Stimulated activated CD4-positive, alpha-beta T cell treated with anti-CD3 and anti-CD28 coated beads, TNF-alpha, amount 100 ng/mL, for 4 hours (primary cell): Measurements from ENCODE around the gene SEMA5A.

Source experiments
- DNase-seq, 3 experiments: peaks; one replicate each; pipeline ENCODE4 v3.0.0-alpha.2; 2020; ENCODE audit warnings: low read depth in 3 of 3

SEMA5A gene

GRCh38 chr5:9278921-9279603 is 266.8 kb downstream of the SEMA5A start:
- DNase-seq = no peak

GRCh38 chr5:9269014-9269413 is 276.9 kb downstream of the SEMA5A start:
- no peak for DNase-seq

- DNase-seq = no peak
Measured at GRCh38 chr5:9268226-9268625, 277.6 kb downstream of the SEMA5A start.

GRCh38 chr5:9265441-9266287 is 280.2 kb downstream of the SEMA5A start:
- no peak for DNase-seq

- DNase-seq = no peak
Measured at GRCh38 chr5:9264301-9264700, 281.6 kb downstream of the SEMA5A start.

- DNase-seq = no peak
Measured at GRCh38 chr5:9263656-9264055, 282.2 kb downstream of the SEMA5A start.

- no peak for DNase-seq
Measured at GRCh38 chr5:9251379-9251980, 294.4 kb downstream of the SEMA5A start.

- DNase-seq = no peak
Measured at GRCh38 chr5:9249231-9249630, 296.6 kb downstream of the SEMA5A start.

- no peak for DNase-seq
Measured at GRCh38 chr5:9245071-9245470, 300.8 kb downstream of the SEMA5A start.

- DNase-seq = no peak
Measured at GRCh38 chr5:9244417-9244816, 301.5 kb downstream of the SEMA5A start.

- no peak for DNase-seq
Measured at GRCh38 chr5:9241479-9242305, 304.2 kb downstream of the SEMA5A start.

GRCh38 chr5:9240431-9240830 is 305.4 kb downstream of the SEMA5A start:
- DNase-seq = no peak

GRCh38 chr5:9239626-9240025 is 306.2 kb downstream of the SEMA5A start:
- DNase-seq = no peak

GRCh38 chr5:9239071-9239470 is 306.8 kb downstream of the SEMA5A start:
- no peak for DNase-seq

- DNase-seq = no peak
Measured at GRCh38 chr5:9233712-9234111, 312.2 kb downstream of the SEMA5A start.

GRCh38 chr5:9233035-9233434 is 312.8 kb downstream of the SEMA5A start:
- no peak for DNase-seq

GRCh38 chr5:9231842-9232241 is 314.0 kb downstream of the SEMA5A start:
- DNase-seq = no peak

GRCh38 chr5:9230355-9230754 is 315.5 kb downstream of the SEMA5A start:
- no peak for DNase-seq

- no peak for DNase-seq
Measured at GRCh38 chr5:9226016-9226536, 319.8 kb downstream of the SEMA5A start.

GRCh38 chr5:9222054-9222976 is 323.6 kb downstream of the SEMA5A start:
- DNase-seq = no peak

GRCh38 chr5:9218358-9218757 is 327.5 kb downstream of the SEMA5A start:
- DNase-seq = no peak
